ENCODE data around the gene EPHA4.

GRCh38 chr2:221458578-221458977, 113.5 kb downstream of the EPHA4 start:
- TF ChIP-seq CTCF (IDR thresholded peaks at IDR 0.05) (no peak), POLR2A (IDR thresholded peaks at IDR 0.05) (no peak)

All from thyroid gland (tissue), 4 donors.